ENCODE results near the gene LTBP2.

The LTBP2 gene

GRCh38 chr14:74555476-74556050, 56.5 kb downstream of the LTBP2 start:
- no peak overlapping the region for H3K27ac Mint-ChIP-seq
- no peaks in the 10 kb centered on the region for H3K4me1 Mint-ChIP-seq (ENCODE audit: low read depth)
- H3K36me3 Mint-ChIP-seq (ENCODE audit: low read depth): no peaks in the 10 kb centered on the region
- no peaks in the 10 kb centered on the region for H3K27me3 Mint-ChIP-seq
- no peak overlapping the region for H3K4me3 Mint-ChIP-seq
- DNase-seq: no peak
- H3K9me3 Mint-ChIP-seq: no peaks in the 10 kb centered on the region

GRCh38 chr14:74554742-74555362, 57.2 kb downstream of the LTBP2 start:
- no peak overlapping the region for H3K27ac Mint-ChIP-seq
- no peaks in the 10 kb centered on the region for H3K27me3 Mint-ChIP-seq
- no peaks in the 10 kb centered on the region for H3K9me3 Mint-ChIP-seq
- no peak overlapping the region for H3K4me3 Mint-ChIP-seq
- no peaks in the 10 kb centered on the region for H3K4me1 Mint-ChIP-seq (ENCODE audit: low read depth)
- no peaks in the 10 kb centered on the region for H3K36me3 Mint-ChIP-seq (ENCODE audit: low read depth)
- DNase-seq: no peak

DNA sequence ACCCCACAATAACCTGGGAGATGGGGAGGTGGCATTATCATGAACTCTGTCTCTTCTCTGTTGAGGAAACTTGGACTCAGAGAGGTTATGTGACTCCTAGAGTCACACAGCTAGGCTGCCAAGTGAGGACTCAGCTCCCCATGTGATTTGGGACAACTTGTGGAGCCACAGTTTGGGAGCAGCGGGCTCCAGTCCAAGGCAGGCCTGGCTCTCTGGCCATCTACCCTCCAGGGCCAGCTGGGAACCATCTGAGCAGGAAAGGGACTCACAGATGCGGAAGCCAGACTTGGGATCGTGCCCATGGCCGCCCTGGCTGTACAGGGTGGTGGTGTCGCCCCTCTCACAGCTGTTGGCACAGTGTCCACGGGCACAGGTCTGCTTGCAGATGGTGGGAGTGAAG, 59.4 kb downstream of the LTBP2 start:
- Mint-ChIP-seq H3K9me3 (no peaks in the 10 kb centered on the region), H3K27ac (no peak overlapping the region), H3K36me3 (ENCODE audit: low read depth) (no peaks in the 10 kb centered on the region), H3K27me3 (no peaks in the 10 kb centered on the region), H3K4me3 (no peak overlapping the region), H3K4me1 (ENCODE audit: low read depth) (no peaks in the 10 kb centered on the region)
- DNase-seq: no peak

DNA sequence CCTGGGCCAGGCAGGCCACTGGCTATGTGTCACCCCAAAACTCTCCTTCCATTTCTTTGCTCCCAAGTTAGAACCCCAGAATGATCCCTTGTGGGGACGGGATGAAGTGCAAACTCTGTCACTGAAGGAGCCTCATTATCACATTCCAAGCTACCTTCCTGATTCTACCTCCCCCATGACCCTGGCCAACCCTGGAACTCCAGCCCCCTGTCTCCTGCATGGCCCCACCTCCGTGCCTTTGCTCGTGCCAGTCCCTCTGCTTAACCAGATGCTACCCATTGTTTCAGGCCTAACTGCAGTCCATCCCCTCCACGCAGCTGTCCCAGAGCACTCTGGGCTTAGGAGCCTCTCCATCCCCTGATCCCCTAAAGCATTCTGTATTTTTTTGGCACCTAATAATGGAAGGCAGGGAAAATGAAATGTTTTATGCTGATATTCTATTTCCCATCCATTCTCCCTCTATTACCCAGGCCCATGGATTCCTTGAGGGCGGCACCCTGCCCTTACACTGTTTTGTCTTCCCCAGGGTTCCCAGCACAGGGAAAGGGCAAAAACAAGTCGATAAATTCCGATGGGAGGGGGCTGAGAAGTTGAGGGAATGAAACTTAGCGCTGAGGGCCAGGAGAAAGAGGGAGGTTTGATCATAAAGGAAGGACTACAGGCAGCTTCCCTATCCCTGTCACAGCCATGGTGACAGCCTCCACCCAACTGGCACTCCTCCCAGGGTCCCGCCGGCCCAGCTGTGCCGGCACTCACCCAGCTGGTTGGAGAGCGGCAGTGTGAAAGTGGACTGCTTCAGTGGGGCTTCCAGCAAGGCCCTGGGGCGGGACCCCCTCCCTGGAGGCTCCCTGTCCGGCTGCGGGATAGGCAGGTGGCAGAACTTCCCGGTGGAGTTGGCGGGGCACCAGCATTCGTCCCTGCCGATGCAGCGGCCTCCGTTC, 60.3 kb downstream of the LTBP2 start:
- Mint-ChIP-seq H3K27ac (no peak overlapping the region), H3K9me3 (no peaks in the 10 kb centered on the region), H3K27me3 (no peaks in the 10 kb centered on the region)

GRCh38 chr14:74551001-74551400, 61.0 kb downstream of the LTBP2 start:
- Mint-ChIP-seq H3K9me3 (no peaks in the 10 kb centered on the region), H3K36me3 (ENCODE audit: low read depth) (no peaks in the 10 kb centered on the region), H3K27me3 (no peaks in the 10 kb centered on the region), H3K4me3 (no peak overlapping the region), H3K27ac (no peak overlapping the region), H3K4me1 (ENCODE audit: low read depth) (no peaks in the 10 kb centered on the region)
- DNase-seq: no peak

More for the DNA sequence above, 60.3 kb downstream of the LTBP2 start:
- no peak for DNase-seq
- no peak overlapping the region for H3K4me3 Mint-ChIP-seq
- H3K4me1 Mint-ChIP-seq (ENCODE audit: low read depth): no peaks in the 10 kb centered on the region
- no peaks in the 10 kb centered on the region for H3K36me3 Mint-ChIP-seq (ENCODE audit: low read depth)

DNA sequence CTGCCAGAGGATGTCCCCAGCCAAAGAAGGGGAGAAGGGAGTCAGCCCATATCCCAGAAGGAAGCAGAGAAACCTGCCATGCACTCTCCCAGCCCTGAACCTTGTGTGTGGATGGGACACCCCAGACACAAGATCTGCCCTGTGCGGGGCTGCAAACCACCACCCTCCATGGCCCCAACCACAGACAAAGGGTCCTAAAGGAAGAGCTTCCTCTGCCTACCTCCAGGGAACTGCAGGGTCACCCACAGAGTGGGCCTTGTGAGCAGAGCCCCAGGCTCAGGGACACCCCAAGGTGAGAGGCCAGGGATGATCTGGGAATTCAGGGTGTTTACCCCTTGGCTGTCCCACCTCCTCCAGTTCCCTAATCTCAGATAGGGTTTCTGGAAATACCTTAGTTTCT, 62.0 kb downstream of the LTBP2 start:
- H3K4me1 Mint-ChIP-seq (ENCODE audit: low read depth): no peaks in the 10 kb centered on the region
- no peaks in the 10 kb centered on the region for H3K9me3 Mint-ChIP-seq
- H3K36me3 Mint-ChIP-seq (ENCODE audit: low read depth): no peaks in the 10 kb centered on the region
- no peak overlapping the region for H3K27ac Mint-ChIP-seq
- no peaks in the 10 kb centered on the region for H3K27me3 Mint-ChIP-seq
- H3K4me3 Mint-ChIP-seq: no peak overlapping the region
- no peak for DNase-seq

DNA sequence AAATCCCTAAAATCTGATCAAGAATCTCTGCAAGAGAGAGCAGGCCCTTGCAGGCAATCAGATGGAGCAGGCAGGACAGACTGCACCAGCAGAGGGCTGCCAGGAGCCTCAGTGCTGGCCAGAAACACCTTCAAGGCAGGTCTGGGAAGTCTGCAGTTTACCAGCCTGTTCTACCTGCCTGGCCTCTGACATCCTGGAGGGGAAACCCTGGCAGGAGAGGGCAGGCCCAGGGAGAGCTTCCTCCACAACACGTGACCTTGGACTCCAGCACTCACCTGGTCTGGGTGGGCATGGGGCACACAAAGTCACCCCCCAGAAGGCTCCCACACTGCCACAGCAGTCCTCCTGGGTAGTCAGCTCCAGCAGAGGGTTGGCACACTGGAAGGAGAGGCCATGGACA, 62.4 kb downstream of the LTBP2 start:
- Mint-ChIP-seq H3K4me3 (no peak overlapping the region), H3K9me3 (no peaks in the 10 kb centered on the region), H3K4me1 (ENCODE audit: low read depth) (no peaks in the 10 kb centered on the region), H3K27me3 (no peaks in the 10 kb centered on the region), H3K36me3 (ENCODE audit: low read depth) (no peaks in the 10 kb centered on the region), H3K27ac (no peak overlapping the region)
- no peak for DNase-seq

DNA sequence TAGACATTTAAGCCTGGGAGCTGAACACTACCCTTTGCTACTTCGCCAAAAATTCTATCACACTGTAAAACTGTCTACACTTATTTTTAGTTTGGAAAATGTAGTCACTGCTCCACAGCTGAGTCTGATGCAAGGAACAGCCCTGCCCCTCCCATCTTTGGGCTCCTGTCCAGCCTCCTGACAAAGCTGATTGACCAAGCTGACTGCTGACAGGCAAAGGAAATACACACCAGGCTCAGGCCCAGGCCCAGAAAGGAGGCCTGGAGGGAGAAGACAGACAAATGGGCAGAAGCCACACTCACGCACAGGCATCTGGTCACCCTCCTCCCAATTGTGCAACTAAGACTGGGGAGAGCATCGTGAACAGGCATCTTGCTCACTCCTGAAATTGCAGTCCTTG, 63.2 kb downstream of the LTBP2 start:
- Mint-ChIP-seq H3K4me1 (ENCODE audit: low read depth) (no peaks in the 10 kb centered on the region), H3K27ac (no peak overlapping the region), H3K27me3 (no peaks in the 10 kb centered on the region), H3K36me3 (ENCODE audit: low read depth) (no peaks in the 10 kb centered on the region), H3K9me3 (no peaks in the 10 kb centered on the region), H3K4me3 (no peak overlapping the region)
- DNase-seq: no peak

- no peak overlapping the region for H3K4me3 Mint-ChIP-seq
- no peaks in the 10 kb centered on the region for H3K9me3 Mint-ChIP-seq
- no peaks in the 10 kb centered on the region for H3K4me1 Mint-ChIP-seq (ENCODE audit: low read depth)
- H3K27me3 Mint-ChIP-seq: no peaks in the 10 kb centered on the region
- no peaks in the 10 kb centered on the region for H3K36me3 Mint-ChIP-seq (ENCODE audit: low read depth)
- no peak for DNase-seq
- H3K27ac Mint-ChIP-seq: no peak overlapping the region
Measured at GRCh38 chr14:74547331-74547927, 64.6 kb downstream of the LTBP2 start.

- Mint-ChIP-seq H3K4me3 (no peak overlapping the region), H3K9me3 (no peaks in the 10 kb centered on the region), H3K4me1 (ENCODE audit: low read depth) (no peaks in the 10 kb centered on the region), H3K36me3 (ENCODE audit: low read depth) (no peaks in the 10 kb centered on the region), H3K27me3 (no peaks in the 10 kb centered on the region), H3K27ac (no peak overlapping the region)
- no peak for DNase-seq
Measured at GRCh38 chr14:74546416-74546815, 65.6 kb downstream of the LTBP2 start.

GRCh38 chr14:74545386-74545785, 66.7 kb downstream of the LTBP2 start:
- no peaks in the 10 kb centered on the region for H3K36me3 Mint-ChIP-seq (ENCODE audit: low read depth)
- H3K27me3 Mint-ChIP-seq: no peaks in the 10 kb centered on the region
- H3K27ac Mint-ChIP-seq: no peak overlapping the region
- no peak overlapping the region for H3K4me3 Mint-ChIP-seq
- no peaks in the 10 kb centered on the region for H3K9me3 Mint-ChIP-seq
- DNase-seq: no peak
- no peaks in the 10 kb centered on the region for H3K4me1 Mint-ChIP-seq (ENCODE audit: low read depth)

GRCh38 chr14:74543771-74544438, 68.1 kb downstream of the LTBP2 start:
- no peaks in the 10 kb centered on the region for H3K9me3 Mint-ChIP-seq
- no peak overlapping the region for H3K27ac Mint-ChIP-seq
- H3K4me1 Mint-ChIP-seq (ENCODE audit: low read depth): no peaks in the 10 kb centered on the region
- no peaks in the 10 kb centered on the region for H3K36me3 Mint-ChIP-seq (ENCODE audit: low read depth)
- no peak for DNase-seq
- H3K4me3 Mint-ChIP-seq: no peak overlapping the region
- H3K27me3 Mint-ChIP-seq: no peaks in the 10 kb centered on the region

DNA sequence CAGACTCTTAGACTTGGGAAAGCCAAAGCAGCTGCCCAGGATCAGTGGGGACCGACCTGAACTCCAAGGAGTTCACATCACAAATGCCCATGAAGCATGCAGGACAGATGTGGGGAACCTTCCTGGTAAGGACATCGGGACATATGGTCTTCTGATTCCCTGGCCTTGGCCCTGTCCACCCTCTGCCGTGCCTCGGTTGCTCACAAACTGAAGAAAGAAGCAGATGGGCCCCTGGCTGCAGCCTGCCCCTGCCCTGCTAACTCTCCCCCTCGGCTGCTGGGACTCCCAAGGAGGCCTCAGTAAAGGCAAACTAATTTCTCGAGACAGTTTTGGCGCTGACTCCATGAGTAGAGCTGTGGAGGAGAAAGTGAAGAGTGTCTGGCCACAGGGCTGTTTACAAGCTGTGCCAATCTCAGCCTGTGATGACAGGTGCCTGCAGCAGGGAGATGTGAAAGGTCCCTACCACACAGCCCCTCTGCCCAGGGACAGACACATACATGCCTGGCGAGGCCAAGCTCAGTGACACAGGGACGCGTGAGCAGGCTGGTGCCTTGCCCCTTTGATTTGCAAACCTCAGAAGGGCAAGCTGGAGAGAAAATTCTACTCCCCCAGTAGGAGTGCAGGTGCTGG, 69.9 kb downstream of the LTBP2 start:
- Mint-ChIP-seq H3K9me3 (no peaks in the 10 kb centered on the region), H3K4me1 (ENCODE audit: low read depth) (no peaks in the 10 kb centered on the region), H3K4me3 (no peak overlapping the region), H3K27ac (no peak overlapping the region), H3K36me3 (ENCODE audit: low read depth) (no peaks in the 10 kb centered on the region), H3K27me3 (no peaks in the 10 kb centered on the region)
- no peak for DNase-seq

DNA sequence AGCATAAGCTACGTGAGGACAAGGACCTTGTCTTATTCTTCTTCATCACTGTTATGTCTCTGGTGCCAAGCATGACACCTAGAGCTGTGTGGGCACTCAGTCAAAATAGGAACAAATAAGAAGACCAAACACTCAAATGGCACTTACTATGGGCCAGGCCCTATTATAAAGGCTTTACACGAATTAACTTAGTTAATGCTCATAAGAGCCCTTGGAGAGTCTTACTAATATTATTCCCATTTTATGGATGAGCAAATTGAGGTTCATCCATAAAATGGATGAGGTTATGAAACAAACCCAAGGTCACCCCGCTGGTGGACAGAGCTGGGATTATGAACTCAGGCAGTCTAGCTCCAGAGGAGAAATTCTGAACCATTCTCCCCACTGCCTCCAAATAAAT, 70.8 kb downstream of the LTBP2 start:
- Mint-ChIP-seq H3K36me3 (ENCODE audit: low read depth) (no peaks in the 10 kb centered on the region), H3K4me3 (no peak overlapping the region), H3K27ac (no peak overlapping the region), H3K27me3 (no peaks in the 10 kb centered on the region), H3K9me3 (no peaks in the 10 kb centered on the region), H3K4me1 (ENCODE audit: low read depth) (no peaks in the 10 kb centered on the region)
- no peak for DNase-seq

All from activated T-cell treated with anti-CD3 and anti-CD28 coated beads, Interleukin-2, amount 50 U/mL, for 24 hours (primary cell).